GM19023 (cell line): ENCODE results near the gene SEZ6.

Experiments used
- ATAC-seq: cut with Tn5 transposase; IDR thresholded peaks from one replicate; pipeline ENCODE4 v1.9.1; 2021; ENCODE audit warnings: mild to moderate bottlenecking, moderate library complexity; ENCODE audit not compliant: unreplicated experiment

SEZ6 gene

DNA sequence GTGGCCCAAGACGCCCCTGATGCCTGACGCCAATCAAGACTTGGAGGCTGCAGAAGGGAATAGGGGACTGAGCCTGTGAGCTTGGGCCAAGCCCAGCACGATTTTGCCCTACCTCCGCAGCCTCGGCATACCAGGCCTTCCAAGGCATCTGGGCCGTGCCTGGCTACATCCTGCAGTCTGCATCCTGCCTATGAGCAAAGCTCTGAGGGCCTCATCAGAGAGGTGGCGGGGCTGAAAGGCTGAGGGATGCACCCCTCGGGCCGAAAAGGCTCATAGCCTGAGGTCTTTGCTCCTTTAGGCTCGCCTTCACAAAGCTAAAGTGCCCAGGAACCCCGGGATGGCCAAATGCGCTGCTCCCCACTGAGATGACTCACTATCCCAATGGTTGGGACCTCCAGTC is 2.5 kb downstream of the SEZ6 start:
- ATAC-seq = no peak

DNA sequence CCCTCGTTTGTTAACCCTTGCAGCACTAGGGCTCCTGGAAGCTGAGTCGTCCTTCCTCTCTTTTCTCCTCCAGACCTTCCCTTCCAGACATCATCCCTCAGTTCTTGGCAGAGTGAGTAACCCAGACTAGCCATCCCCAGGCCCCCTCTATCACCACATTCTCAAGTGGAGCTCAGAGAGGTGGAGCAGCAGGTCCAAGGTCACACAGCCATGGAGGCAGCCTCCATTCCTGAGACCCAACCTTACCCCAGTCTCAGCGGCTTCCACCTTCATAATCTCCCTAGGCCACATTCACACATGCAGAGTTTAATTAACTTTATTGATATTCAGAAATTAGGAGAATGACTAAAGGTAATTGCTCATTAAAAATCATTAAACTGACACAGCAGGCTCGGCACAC is 3.0 kb downstream of the SEZ6 start:
- no peak for ATAC-seq

DNA sequence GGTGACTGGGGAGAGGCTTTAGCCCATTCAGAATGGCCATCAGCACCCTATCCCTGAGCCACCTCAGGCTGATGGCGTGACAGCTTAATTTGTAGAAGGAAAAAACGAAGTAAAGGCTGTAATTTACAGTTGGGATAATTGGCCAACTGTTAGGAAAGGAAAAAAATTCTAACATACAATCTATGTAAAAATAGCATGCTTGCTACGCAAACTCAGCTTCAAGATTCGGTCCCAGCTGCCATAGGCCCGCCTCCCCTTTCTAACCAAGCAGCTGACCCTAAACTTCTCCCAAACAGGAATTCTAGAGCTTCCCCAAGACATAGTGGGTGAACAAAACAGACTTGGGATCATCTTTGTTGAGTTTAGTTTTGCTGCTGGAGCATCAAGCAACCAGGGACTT is 4.9 kb downstream of the SEZ6 start:
- no peak for ATAC-seq

DNA sequence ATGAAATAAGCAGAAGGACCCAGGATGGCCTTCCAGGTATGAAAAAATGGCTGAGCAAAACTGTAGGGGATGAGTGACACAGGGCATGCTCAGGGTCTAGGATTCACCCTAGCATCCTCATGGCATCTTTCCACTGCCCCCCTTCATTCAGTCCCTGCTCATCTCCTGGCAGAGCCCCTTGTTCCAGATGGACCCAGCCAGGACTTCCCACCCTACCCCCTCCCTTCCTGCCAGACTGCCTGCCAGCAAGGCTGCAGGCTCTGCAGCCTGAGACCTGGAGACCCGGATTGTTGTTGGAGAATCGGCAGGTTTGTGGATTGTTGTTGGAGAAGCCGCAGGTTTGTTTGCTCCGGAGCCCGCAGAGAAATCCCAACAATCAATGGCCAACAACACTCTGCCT is 6.6 kb downstream of the SEZ6 start:
- ATAC-seq = no peak

DNA sequence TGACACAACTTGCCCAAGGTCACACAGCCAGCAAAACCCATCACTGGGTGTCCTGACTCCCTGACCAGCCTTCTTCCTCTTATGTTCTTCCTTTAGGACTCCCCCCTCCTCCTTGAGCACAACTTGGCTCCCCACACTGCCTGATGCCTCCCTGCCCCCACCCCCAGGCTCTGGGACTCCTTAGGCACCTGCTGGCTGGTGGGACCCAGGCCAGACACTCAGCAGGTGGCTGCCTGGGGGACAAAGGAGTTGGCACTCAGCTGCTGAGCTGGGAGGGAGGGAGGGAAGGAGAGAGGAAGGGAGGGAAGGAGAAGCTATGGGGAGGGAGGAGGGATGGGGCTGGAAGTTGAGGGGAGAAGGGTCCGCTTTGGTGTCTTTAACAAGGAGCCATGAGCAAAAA is 8.0 kb downstream of the SEZ6 start:
- no peak for ATAC-seq

DNA sequence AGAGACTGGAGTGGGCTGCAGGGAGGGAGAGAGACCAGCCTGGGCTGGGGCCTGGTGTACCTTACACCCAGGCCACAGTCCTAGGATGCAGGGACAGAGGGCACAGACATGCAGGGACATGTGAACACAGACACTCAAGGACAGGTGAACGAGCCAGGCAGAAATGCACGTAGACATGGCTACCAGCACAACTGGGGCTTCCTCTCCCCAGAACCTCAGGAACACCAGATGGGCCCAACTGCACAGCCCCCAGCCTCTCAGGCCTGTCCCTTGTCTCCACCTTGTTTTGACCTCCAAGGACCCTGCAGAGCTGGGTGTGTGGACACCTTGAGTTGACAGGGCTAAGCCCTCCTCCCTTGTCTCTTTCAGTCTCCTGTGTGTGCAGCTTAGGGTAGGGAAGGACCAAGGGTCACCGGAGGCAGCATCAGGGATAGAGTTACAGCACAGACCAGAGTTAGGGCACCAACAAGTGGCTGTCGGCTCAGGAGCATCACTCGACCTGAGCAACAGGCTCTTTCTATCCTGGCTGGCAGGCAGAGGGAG is 9.2 kb downstream of the SEZ6 start:
- no peak for ATAC-seq

DNA sequence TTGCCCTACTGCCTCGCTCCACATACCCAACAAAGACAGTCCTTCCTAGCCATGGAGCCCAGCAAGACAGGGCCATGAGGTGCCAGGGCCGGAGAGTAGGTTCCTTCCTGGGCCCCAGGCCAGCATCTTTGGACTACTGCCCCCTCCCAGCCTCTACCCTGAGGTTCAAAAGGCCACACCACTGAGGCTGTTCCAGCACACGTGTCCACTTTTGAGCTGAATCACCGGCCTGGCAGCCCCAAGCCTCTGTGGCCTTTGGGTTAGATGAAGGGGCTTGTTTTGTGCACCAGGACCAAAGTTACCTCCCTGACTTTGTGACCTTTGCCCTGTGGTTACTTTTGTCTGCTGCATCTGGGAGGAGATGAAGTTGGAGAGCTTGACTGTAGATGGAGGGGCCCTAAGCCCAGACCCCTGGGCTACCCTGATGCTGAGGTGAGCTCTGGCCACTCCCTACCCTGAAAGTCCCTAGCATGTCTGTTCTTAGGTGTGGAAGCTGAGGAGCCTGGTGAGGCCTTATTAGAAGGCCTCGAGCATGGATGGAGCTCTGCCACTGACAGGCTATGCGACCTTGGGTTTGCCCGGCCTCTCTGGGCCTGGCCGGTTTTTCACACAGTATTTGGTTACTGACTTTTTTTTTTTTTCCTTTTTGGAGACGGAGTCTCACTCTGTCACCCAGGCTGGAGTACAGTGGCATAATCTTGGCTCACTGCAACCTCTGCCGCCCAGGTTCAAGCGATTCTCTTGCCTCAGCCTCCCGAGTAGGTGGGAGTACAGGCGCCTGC is 12.0 kb downstream of the SEZ6 start:
- ATAC-seq = no peak

DNA sequence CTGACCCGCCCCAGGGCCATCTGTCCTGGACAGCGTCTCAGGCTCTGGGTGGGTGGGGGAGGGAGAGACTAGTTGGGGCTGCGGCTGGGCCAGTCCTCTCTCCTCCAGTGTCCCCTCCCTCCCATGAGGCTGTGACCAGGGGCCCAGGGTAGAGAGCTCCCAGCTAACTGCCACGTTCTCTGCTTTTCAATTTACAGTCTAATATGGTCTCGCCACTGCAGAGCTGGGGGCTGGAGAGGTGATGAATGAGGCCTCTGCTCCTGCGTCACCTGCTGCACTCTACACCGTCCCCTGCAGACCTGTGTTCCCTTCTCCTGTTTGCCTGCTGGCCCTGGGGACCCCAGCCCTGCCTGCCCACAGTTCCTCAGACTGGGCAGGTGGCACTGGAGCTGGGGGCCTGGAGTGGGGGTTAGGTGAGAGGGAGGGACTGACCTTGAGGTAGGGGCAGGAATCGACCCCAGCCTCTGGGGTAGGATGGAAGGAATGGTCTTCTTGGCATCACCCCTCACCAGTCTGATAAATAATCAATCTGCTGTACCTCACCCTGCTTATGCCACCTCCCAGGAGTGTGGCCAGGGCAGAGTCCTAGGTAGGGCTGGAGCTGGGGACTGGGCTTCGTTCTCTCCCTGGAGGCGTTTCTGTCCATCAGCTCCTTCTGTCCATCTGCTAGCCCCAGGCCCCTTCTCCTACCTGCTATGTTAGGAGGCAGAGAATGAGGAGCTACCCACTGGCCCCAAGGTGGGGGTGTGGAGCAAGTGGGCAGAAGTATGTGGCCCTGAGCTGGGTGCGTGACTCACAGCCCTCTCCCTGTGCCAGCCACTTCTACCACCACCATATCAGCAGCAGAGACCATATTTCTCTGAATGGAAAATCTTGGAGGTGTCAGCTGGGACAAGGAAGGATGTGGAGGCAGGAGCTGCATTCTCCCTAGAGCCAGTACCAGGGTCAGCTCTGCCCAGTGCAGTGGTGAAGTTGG is 12.9 kb downstream of the SEZ6 start:
- ATAC-seq = no peak

DNA sequence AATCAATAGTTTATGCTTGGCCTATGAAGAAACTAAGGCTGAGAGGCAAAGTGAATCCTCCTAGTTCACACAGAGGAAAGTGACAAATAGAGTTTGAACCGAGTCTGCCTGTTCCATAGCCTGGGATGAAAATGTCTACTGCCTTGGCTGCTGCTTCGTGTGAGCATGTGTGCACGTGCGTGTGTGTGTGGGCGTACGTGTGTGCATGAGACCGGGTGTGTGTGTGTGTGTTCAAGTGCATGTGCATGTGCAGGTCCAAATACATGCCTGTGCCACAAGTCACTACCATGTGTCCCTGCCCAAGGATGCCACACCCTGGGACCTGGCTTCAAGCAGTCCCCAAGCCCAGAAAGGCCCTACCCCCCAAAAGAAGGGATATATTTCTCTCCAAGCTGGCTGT is 13.6 kb downstream of the SEZ6 start:
- ATAC-seq = no peak

DNA sequence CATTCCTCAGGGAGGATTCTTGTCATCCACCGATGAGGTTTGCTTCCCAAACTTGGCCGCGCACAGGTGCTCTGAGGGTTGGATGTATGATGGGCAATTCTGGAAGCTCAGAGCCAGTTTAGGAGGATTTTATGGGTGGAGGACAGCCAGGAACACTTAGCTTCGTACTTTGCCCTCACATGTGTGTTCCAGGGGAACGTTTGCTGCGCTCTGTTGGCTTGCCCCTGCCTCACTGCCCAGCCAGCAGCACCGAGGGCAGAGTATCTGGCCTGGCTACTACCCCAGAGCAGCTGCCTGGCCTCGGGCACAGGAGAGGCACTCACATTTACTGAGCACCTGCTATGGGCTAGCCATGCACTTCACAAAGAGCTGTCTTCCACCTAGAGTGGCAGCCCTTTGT is 14.1 kb downstream of the SEZ6 start:
- no peak for ATAC-seq

DNA sequence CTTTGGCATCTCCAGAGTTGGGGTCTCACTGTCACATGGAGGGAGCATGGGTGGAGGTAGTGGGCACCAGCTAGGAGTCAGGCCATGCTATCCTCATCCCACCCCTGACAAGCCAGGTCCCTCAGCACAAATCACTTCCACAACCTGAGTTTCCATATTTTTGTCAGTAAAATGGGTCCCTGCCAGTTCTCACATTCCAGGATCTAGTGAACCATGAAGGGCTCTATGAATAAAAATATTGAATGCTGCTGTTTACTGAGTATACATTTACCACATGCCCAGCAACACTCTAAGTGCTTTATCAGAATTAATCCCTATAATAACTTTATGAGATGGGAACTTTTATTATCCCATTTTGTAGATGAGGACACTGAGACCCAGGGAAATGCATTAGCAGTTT is 16.8 kb downstream of the SEZ6 start:
- no peak for ATAC-seq

DNA sequence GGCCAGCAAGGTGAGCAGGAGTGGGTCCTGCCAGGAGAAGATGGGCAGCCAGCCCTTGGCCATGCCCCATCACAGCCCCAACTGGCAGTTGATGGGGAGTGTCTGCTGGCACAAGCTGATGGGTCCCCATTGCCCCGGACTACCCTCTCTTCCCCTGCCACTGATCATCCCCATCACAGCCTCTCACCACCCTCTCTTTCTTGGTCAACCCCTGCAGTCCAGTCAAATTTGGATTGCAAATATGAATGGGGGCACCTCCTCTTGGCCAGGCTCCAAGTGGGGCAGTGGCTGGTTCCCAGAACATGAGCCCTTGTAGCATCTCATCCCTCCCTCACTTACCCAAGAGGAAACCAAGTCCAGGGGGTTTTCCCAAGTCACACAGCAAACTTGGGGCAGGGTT is 17.4 kb downstream of the SEZ6 start:
- no peak for ATAC-seq

DNA sequence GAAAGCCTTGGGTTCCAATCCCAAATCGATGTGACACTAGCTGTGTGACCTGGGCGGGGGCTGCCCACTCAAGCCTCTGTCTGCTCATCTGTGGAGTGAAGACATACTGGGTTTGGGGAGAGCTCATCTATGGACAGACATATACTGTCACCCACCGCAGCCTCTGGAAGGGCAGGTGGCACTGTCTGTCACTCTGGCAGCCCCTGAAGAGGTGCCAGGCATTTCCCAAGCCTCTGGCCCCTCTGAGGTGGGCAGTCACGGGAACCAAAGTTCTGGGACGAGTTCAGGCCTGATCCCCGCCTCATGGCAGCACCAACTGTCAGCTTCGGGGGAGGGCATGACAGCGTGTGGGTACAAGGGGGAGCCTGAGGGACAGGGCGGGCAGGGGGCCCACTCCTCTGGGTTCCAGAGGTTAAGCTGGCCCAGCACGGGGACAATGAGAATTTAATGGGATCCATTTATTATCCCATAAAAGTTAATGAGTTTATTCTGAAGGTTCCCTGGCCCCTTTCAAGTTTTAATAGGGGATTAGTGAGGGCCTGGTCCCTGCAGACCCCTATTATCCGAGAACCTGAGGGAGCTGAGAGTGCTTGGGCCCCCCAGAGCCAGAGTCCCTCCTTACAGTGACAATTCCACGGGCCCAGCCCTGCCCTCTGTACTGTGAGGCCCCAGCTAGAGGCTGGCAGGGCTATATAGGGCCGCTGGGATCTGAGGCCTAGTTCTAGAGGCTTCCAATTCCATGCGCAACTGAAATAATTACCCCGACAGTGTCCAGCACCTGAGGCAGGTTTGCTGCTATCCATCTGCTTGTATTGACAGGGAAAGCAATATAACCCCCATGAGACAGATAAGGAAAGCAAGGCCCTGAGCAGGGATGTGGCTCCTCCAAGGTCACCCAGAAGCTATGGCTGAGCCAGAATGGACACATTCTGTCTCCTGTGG is 18.8 kb downstream of the SEZ6 start:
- no peak for ATAC-seq

DNA sequence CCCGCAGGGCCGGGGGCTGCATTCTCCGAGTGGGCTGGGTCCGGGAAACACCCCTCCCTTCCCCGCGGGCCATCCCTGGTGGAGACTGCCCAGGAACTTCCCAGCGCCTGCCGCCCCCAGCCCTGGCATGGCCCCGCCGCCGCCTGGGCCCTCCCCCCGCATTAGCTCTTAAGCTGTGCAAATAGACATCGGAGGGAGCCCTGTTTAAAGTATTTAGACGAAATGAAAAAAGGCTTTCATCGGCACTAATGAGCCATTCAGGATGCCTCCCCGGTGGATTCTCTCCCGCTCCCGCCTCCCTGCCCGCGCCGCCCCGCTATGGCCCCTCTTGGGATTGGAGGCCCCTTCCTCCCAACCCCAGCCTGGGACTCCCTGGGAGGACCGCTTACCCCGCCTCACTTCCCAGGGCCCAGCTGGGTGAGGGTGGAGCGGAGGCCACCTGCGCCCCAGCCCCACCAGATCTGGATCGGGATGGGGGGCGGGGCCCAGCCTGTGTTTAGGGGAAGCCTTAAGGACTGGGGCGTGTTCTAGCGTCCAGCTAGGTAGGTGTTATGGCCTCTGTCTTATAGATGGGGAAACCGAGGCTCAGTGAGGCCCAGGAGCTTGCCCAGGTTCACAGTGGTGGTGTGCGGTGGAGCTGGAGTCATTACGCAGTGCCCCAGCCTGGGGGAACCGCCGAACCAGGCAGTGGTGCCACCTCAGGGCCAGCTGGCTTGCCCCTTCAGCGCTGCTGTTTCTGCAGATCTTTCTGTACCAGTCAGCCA is 19.7 kb downstream of the SEZ6 start:
- ATAC-seq = no peak

DNA sequence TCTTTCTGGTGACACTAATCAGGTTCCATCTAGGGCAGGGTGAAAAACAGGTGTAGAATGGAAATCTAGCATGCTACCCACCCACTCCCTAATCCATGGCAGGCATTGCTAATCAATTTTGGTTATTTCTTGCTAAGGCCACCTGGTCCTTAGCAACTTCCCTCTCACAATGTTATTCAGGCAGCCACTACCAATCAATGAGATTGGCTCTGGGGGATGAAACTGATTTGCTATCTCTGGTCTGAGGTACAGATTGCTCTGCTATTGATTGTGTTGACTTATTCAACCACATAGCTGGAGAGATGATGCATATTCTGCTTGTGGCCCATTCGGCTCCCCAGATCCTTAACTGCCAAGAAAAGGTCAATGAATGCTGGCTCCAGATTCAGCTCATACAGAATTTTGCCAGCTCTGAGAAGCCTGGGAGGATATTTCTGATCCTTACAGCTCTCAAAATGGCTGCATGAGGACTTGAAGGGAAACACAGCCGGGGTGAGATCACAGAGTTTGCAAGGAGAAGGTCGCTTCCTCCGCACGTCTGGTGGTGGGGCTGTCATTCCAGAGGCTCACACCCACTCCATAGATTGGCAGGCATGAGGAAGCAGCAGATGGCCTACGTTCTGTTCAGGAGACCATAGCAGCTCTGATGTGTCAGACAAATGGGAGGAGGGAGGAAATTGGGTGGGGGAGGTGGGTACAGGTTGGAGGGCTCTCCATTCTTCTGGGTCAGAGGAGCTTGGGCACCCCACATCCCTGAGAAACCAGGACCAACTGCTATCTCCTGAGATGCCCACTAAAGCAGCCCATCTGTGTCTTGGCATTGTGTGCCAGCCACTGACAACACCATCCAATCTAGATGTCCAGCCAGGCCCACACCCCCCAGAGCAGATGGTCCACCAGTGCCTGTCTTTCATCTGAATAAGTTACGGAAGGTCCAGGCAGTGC is 22.3 kb downstream of the SEZ6 start:
- no peak for ATAC-seq

DNA sequence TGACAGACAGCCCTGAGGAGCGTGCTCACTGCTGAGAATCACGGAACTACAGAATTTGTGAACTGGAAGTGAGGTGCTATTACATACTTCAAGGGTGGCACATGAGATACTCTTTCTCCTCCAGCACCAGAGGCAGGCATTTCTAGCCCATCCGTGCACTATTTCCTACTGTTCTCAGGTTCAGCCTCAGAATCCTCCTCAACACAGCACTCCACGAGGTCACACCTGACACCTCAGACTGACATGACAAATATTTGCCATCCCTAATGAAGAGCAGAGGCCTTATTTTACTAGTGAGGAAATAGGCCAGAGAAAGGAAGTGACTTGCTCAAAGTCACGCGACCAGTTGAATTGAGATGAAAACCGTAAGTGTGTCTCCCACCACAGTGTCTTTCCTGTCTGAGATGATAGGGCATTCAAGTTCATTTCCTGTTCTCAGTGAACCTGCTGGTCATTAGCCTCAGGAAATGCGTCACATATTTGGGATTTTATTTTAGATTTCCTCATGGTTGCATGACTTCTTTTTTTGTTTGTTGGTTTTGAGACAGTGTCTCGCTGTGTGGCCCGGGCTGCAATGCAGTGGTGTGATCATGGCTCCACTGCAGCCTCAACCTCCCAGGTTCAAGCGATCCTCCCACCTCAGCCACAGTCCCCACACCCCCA is 23.6 kb downstream of the SEZ6 start:
- no peak for ATAC-seq

DNA sequence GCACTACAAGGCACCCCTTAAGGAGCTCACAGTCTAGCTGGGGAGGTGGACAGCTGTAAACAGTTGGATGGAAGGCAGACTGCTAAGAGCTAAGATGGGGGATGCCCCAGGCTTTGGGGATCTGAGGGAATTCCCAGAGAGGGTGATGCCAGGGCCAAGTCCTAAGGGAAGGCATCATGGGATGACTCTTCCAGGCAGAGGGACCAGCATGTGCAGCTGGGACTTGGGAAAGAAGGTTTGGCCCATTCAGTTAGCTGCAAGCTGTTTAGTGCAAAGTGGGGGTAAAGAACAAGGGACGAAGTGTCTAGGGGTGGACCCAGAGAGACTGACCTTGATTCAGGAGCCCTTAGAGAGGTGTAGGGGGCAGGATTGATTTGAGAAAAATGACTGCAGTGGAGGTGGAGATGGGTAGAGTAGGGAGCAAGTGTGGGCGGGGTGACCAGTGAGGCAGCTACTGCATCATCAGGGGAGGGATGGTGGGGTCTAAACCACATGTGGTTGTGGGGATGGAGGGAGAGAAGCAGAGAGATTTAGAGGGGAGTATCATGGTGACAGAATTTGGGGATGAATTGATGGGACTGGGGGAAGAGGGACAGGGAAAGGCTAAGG is 27.4 kb downstream of the SEZ6 start:
- no peak for ATAC-seq
